ENCODE results near the gene CNTNAP2.

Gene CNTNAP2

GRCh38 chr7:148270576-148270975, 2154.0 kb downstream of the CNTNAP2 start:
- TF ChIP-seq SP3 (tag by site-specific recombination; IDR thresholded peaks at IDR 0.05) (no peak), ZNF558 (tag by site-specific recombination; IDR thresholded peaks at IDR 0.05) (no peak), ZNF23 (tag by site-specific recombination; IDR thresholded peaks at IDR 0.05; ENCODE audit: borderline replicate concordance) (no peak), ZBTB7A (tag by site-specific recombination; IDR thresholded peaks at IDR 0.05; ENCODE audit: low read depth) (no peak), ZNF645 (tag by site-specific recombination; IDR thresholded peaks at IDR 0.05) (no peak), ZNF639 (tag by site-specific recombination; IDR thresholded peaks at IDR 0.05) (no peak), ZSCAN18 (tag by site-specific recombination; IDR thresholded peaks at IDR 0.05) (no peak), ZNF664 (tag by site-specific recombination; IDR thresholded peaks at IDR 0.05) (no peak), KLF17 (tag by site-specific recombination; IDR thresholded peaks at IDR 0.05) (no peak), INSM2 (tag by site-specific recombination; IDR thresholded peaks at IDR 0.05) (no peak), ZNF670 (tag by site-specific recombination; IDR thresholded peaks at IDR 0.05; ENCODE audit: low read depth) (no peak)
- ChIA-PET CTCF (interaction anchor here (0.9 to 1.0 kb wide), 2 partner anchors 257 to 692 kb away, joined by 3 to 5 read pairs; no protein-coding TSS in a partner anchor), POLR2A (no interaction called here)
- Histone ChIP-seq H3K36me3 (ENCODE audit: control insufficient read depth in 2 of 2, insufficient read depth in 1 of 2, low read length in 2 of 2) (no peaks in the 10 kb centered on the region), H3K4me1 (ENCODE audit: control insufficient read depth, insufficient read depth, low read length) (no peaks in the 10 kb centered on the region), H3K27ac (ENCODE audit: extremely low read depth, low read depth, low read length) (no peak overlapping the region), H3K4me3 (ENCODE audit: low read depth, low read length) (no peak overlapping the region), H3K9me3 (ENCODE audit: control insufficient read depth, insufficient read depth, low read depth, low read length) (no peaks in the 10 kb centered on the region)

GRCh38 chr7:148274118-148274517, 2157.5 kb downstream of the CNTNAP2 start:
- Histone ChIP-seq H3K9me3 (ENCODE audit: control insufficient read depth, insufficient read depth, low read depth, low read length) (no peaks in the 10 kb centered on the region), H3K36me3 (ENCODE audit: control insufficient read depth in 2 of 2, insufficient read depth in 1 of 2, low read length in 2 of 2) (no peaks in the 10 kb centered on the region), H3K4me3 (ENCODE audit: low read depth, low read length) (no peak overlapping the region), H3K27ac (ENCODE audit: extremely low read depth, low read depth, low read length) (no peak overlapping the region), H3K4me1 (ENCODE audit: control insufficient read depth, insufficient read depth, low read length) (no peaks in the 10 kb centered on the region)
- CTCF ChIA-PET = interaction anchor here (0.6 to 1.4 kb wide), 2 partner anchors 8 to 9 kb away, joined by 3 read pairs; no protein-coding TSS in a partner anchor
- POLR2A ChIA-PET = no interaction called here
- TF ChIP-seq ZNF561 (tag by site-specific recombination; IDR thresholded peaks at IDR 0.05; ENCODE audit: borderline replicate concordance) = no peak
- no peak for TF ChIP-seq ZNF221 (tag by site-specific recombination; IDR thresholded peaks at IDR 0.05; ENCODE audit: borderline replicate concordance)
- TF ChIP-seq SP2 (tag by site-specific recombination; IDR thresholded peaks at IDR 0.05) = no peak
- no peak for TF ChIP-seq ZNF670 (tag by site-specific recombination; IDR thresholded peaks at IDR 0.05; ENCODE audit: low read depth)

- H3K9me3 ChIP-seq (ENCODE audit: control insufficient read depth, insufficient read depth, low read depth, low read length) = no peaks in the 10 kb centered on the region
- no peaks in the 10 kb centered on the region for H3K4me1 ChIP-seq (ENCODE audit: control insufficient read depth, insufficient read depth, low read length)
- ChIA-PET POLR2A (no interaction called here), CTCF (interaction anchor here (1.7 kb wide), 1 partner anchor 12 kb away, joined by 8 read pairs; no protein-coding TSS in a partner anchor)
- H3K4me3 ChIP-seq (ENCODE audit: low read depth, low read length) = no peak overlapping the region
- H3K27ac ChIP-seq (ENCODE audit: extremely low read depth, low read depth, low read length) = no peak overlapping the region
- no peaks in the 10 kb centered on the region for H3K36me3 ChIP-seq (ENCODE audit: control insufficient read depth in 2 of 2, insufficient read depth in 1 of 2, low read length in 2 of 2)
- TF ChIP-seq ZNF211 (tag by site-specific recombination; IDR thresholded peaks at IDR 0.05; ENCODE audit: low read depth) (no peak), ZSCAN18 (tag by site-specific recombination; IDR thresholded peaks at IDR 0.05) (no peak), ZNF645 (tag by site-specific recombination; IDR thresholded peaks at IDR 0.05) (no peak), ZFP3 (tag by site-specific recombination; IDR thresholded peaks at IDR 0.05; ENCODE audit: low read depth) (no peak), ZNF175 (tag by site-specific recombination; IDR thresholded peaks at IDR 0.05) (no peak), ZNF426 (tag by site-specific recombination; IDR thresholded peaks at IDR 0.05) (no peak), TRIM28 (IDR thresholded peaks at IDR 0.05; ENCODE audit: borderline replicate concordance, low read length) (no peak), ZNF362 (tag by site-specific recombination; IDR thresholded peaks at IDR 0.05) (no peak)
Observed at GRCh38 chr7:148275359-148275890, 2158.8 kb downstream of the CNTNAP2 start.
